ENCODE results near the gene OXNAD1. TPM values are rescaled to one million over a fixed set of nuclear protein-coding genes. Genes with fewer than 3 reads are reported as not detected.

Gene OXNAD1
- total RNA-seq, 4 donors from 2014 or later, result 10.3 to 17.8 (median 13.3) TPM

DNA sequence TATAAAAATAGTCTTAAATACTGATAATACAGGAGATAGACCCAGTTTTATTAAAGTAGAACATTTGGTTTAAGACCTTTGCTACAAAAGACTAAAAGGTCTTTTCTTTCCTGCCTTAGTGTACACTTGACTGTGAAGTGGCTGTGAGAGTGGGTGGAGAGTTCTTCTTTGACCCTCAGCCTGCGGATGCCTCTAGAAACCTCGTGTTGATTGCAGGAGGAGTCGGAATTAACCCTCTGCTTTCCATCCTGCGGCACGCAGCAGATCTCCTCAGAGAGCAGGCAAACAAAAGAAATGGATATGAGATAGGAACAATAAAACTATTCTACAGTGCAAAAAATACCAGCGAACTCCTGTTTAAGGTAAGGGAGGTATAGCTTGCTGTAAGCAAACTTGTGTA is 36.5 kb downstream of the OXNAD1 start:
- DNase-seq (ENCODE audit: low spot score in 2 of 2), result no peak
- H3K27me3 ChIP-seq, result no peaks in the 10 kb centered on the region
- H3K36me3 ChIP-seq, result peaks cover 8% of the 10 kb centered on the region
- TF ChIP-seq, protein P1, sequence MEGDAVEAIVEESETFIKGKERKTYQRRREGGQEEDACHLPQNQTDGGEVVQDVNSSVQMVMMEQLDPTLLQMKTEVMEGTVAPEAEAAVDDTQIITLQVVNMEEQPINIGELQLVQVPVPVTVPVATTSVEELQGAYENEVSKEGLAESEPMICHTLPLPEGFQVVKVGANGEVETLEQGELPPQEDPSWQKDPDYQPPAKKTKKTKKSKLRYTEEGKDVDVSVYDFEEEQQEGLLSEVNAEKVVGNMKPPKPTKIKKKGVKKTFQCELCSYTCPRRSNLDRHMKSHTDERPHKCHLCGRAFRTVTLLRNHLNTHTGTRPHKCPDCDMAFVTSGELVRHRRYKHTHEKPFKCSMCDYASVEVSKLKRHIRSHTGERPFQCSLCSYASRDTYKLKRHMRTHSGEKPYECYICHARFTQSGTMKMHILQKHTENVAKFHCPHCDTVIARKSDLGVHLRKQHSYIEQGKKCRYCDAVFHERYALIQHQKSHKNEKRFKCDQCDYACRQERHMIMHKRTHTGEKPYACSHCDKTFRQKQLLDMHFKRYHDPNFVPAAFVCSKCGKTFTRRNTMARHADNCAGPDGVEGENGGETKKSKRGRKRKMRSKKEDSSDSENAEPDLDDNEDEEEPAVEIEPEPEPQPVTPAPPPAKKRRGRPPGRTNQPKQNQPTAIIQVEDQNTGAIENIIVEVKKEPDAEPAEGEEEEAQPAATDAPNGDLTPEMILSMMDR (IDR thresholded peaks at IDR 0.05), result no peak
- no peak for TF ChIP-seq POLR2A (IDR thresholded peaks at IDR 0.05)
- no peak for TF ChIP-seq POLR2AphosphoS5 (IDR thresholded peaks at IDR 0.05)
- TF ChIP-seq EP300 (IDR thresholded peaks at IDR 0.05), result no peak
- peaks cover 8% of the 10 kb centered on the region for H3K4me1 ChIP-seq
- no peak overlapping the region for H3K27ac ChIP-seq
- WGBS, result 69% methylated on average over 6 of the region's 6 CpGs
- no peak overlapping the region for H3K4me3 ChIP-seq
- H3K9me3 ChIP-seq, result no peaks in the 10 kb centered on the region

DNA sequence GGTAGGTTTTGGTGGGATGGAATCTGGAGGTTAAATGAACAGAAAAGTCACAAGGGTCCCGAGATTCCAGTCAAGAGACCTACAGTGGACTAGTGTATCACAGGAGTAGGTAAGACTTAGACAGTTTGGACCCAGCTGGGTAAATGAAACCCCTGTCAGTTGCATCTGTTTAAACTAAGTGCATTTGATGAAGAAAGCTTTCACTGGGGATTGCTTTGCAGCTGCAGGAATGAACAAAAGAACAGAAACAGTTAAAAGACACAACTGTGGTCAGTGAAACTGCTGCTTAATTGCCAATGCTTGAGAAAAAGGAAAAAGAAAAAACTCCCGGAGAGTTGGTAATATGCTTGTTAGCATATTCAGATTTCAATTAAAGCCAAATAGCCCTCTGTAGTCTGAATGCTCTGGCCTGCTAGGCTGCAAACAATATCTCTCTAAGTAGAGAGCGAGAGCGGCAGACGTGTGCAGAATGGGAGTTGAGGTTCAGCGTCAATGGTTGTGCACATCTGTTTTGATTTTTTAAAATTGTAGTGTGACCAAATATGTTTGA is 37.1 kb downstream of the OXNAD1 start:
- peaks cover 8% of the 10 kb centered on the region for H3K4me1 ChIP-seq
- peaks cover 7% of the 10 kb centered on the region for H3K36me3 ChIP-seq
- TF ChIP-seq POLR2AphosphoS5 (IDR thresholded peaks at IDR 0.05), result no peak
- TF ChIP-seq POLR2A (IDR thresholded peaks at IDR 0.05), result no peak
- DNase-seq (ENCODE audit: low spot score in 2 of 2), result peak in 1 of 2 donors; percentile 8
- no peaks in the 10 kb centered on the region for H3K27me3 ChIP-seq
- no peaks in the 10 kb centered on the region for H3K9me3 ChIP-seq
- H3K4me3 ChIP-seq, result no peak overlapping the region
- WGBS, result 67% methylated on average over 6 of the region's 6 CpGs
- no peak overlapping the region for H3K27ac ChIP-seq

DNA sequence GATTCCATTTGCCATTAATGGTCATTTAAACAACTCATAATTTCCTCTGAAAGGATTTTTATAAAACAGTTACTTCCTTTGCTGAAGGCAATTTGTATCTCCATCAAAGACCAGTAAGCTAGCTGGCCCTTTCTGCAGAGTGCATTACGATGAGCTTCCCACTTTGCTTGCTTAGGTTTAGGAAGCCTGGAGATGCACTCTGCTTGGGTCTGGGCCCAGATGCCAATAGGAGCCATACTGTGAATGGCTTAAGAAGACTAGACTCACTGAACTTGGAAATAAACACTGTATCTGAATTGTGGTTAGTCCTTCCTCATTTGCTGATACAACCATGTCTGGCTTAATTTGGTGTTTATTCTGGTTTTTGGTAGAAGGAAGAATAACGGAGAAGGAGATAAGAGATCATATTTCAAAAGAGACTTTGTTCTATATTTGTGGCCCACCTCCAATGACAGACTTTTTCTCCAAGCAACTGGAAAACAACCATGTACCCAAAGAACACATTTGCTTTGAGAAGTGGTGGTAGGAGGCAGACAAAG is 38.1 kb downstream of the OXNAD1 start:
- WGBS, result 68% methylated on average over 2 of the region's 2 CpGs

DNA sequence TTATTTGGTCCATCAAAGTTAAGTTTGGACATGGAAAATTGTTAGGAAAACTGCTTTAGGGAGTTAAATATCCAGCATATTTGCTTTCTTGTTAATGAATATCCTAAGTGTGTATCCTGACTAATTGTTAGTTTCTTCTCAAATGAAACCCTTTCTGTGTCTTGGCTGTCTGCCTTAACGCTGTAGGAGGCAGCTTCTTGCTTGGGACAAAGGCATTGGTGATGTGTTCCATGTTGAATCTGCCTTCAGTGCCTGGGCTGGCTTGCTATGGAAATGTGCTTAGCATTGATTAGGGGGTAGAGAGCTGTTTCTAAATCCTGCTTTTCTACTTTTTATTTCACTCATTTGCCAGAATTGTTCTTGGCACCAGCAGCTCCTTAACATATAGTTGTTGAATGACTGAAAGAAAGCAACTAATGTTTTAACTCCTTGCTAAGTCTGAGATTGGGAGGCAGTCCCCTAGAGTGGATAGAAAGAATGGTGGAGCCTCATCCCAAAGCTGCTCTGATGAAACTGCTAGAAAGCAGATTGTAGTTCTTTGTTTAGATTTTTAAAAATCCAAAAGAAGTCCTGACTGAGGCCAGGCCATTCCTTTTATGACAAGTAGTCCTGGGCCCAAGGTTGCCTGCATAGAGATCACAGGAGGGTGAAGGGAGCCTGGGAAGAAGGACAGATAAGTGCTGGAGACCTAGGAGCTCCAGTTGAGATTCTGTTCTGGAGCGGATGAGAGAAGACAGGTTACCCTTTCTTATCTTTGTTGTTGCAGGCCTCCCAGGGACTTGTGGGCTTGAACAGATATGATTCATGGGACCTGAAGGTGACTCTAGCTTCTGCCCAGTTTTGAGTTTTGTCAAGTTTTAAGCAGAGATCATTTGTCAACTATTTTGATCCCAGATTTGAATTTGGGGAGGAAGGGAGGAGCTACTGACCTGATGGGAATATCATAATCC is 39.3 kb downstream of the OXNAD1 start:
- no peaks in the 10 kb centered on the region for H3K9me3 ChIP-seq
- TF ChIP-seq POLR2AphosphoS5 (IDR thresholded peaks at IDR 0.05) (no peak), EP300 (IDR thresholded peaks at IDR 0.05) (no peak), POLR2A (IDR thresholded peaks at IDR 0.05) (no peak)
- TF ChIP-seq, protein P1 (IDR thresholded peaks at IDR 0.05), result no peak
- no peak overlapping the region for H3K4me3 ChIP-seq
- 94% methylated on average over 2 of the region's 2 CpGs for WGBS
- H3K36me3 ChIP-seq, result peaks cover 5% of the 10 kb centered on the region
- no peak overlapping the region for H3K27ac ChIP-seq
- no peaks in the 10 kb centered on the region for H3K27me3 ChIP-seq
- H3K4me1 ChIP-seq, result peaks cover 8% of the 10 kb centered on the region
- no peak for DNase-seq (ENCODE audit: low spot score in 2 of 2)

More for the DNA sequence above, 38.1 kb downstream of the OXNAD1 start:
- Histone ChIP-seq H3K4me1 (peaks cover 8% of the 10 kb centered on the region), H3K27me3 (no peaks in the 10 kb centered on the region), H3K27ac (peak overlapping the region; percentile 26), H3K36me3 (peaks cover 5% of the 10 kb centered on the region), H3K9me3 (no peaks in the 10 kb centered on the region), H3K4me3 (no peak overlapping the region)
- TF ChIP-seq EP300 (IDR thresholded peaks at IDR 0.05) (no peak), POLR2A (IDR thresholded peaks at IDR 0.05) (no peak)
- TF ChIP-seq, protein P1 (IDR thresholded peaks at IDR 0.05), result no peak
- DNase-seq (ENCODE audit: low spot score in 2 of 2), result peak in 1 of 2 donors; percentile 15

DNA sequence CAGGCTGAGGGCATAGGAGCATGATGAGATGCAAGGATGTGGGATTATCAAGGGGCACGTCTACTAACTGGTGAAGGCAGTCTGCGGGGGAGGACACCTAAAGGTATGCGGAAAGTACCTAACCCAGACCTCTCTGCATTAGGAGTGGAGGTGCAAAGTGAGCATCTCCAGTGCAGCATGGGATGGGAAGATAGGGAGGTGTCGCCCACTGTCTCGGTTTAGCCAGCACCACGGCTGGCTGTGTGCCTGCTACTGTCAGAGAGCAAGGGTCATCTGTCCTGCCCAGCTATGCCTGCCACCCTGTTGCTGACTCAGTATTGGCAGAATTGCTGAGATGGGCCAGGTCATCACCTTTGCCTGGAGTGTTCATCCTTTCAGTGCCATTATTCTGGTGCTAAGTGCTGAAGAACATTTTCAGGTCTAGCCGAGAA is 40.1 kb downstream of the OXNAD1 start:
- 100% methylated on average over 4 of the region's 7 CpGs for WGBS
- Histone ChIP-seq H3K27me3 (no peaks in the 10 kb centered on the region), H3K4me3 (no peak overlapping the region), H3K4me1 (peaks cover 8% of the 10 kb centered on the region), H3K27ac (no peak overlapping the region), H3K36me3 (peaks cover 5% of the 10 kb centered on the region), H3K9me3 (no peaks in the 10 kb centered on the region)
- TF ChIP-seq, protein P1 (IDR thresholded peaks at IDR 0.05), result no peak
- no peak for TF ChIP-seq POLR2AphosphoS5 (IDR thresholded peaks at IDR 0.05)
- DNase-seq (ENCODE audit: low spot score in 2 of 2), result no peak

Measured in suprapubic skin (tissue), 4 donors.